Measurements from ENCODE around the gene IQCK. TPM values are rescaled to one million over a fixed set of nuclear protein-coding genes. Genes with fewer than 3 reads are reported as not detected.

Gene IQCK
- total RNA-seq, 2 donors from 2014 or later = 7.5 to 14.4 TPM

GRCh38 chr16:19755268-19755667 is 37.2 kb downstream of the IQCK start:
- DNase-seq (ENCODE audit: low spot score) = no peak
- Histone ChIP-seq H3K27me3 (no peaks in the 10 kb centered on the region), H3K36me3 (no peaks in the 10 kb centered on the region), H3K27ac (peak overlapping the region; percentile 47 to 64), H3K4me1 (peaks cover 0 to 22% of the 10 kb centered on the region in 2 donors), H3K9me3 (no peaks in the 10 kb centered on the region), H3K4me3 (no peak overlapping the region)
- no peak for TF ChIP-seq CTCF (IDR thresholded peaks at IDR 0.05)

GRCh38 chr16:19757026-19757425 is 39.0 kb downstream of the IQCK start:
- no peaks in the 10 kb centered on the region for H3K9me3 ChIP-seq
- no peak for DNase-seq (ENCODE audit: low spot score)
- H3K4me3 ChIP-seq = no peak overlapping the region
- no peaks in the 10 kb centered on the region for H3K36me3 ChIP-seq
- H3K4me1 ChIP-seq = peaks cover 0 to 22% of the 10 kb centered on the region in 2 donors
- TF ChIP-seq CTCF (IDR thresholded peaks at IDR 0.05) = no peak
- H3K27ac ChIP-seq = no peak overlapping the region
- no peaks in the 10 kb centered on the region for H3K27me3 ChIP-seq

- no peaks in the 10 kb centered on the region for H3K27me3 ChIP-seq
- H3K4me1 ChIP-seq = peaks cover 0 to 22% of the 10 kb centered on the region in 2 donors
- TF ChIP-seq CTCF (IDR thresholded peaks at IDR 0.05) = no peak
- DNase-seq (ENCODE audit: low spot score) = no peak
- no peak overlapping the region for H3K4me3 ChIP-seq
- H3K36me3 ChIP-seq = no peaks in the 10 kb centered on the region
- H3K9me3 ChIP-seq = no peaks in the 10 kb centered on the region
- H3K27ac ChIP-seq = no peak overlapping the region
These were observed 39.9 kb downstream of the IQCK start for GRCh38 chr16:19757762-19758595.

GRCh38 chr16:19760356-19761060 is 42.4 kb downstream of the IQCK start:
- Histone ChIP-seq H3K36me3 (no peaks in the 10 kb centered on the region), H3K9me3 (no peaks in the 10 kb centered on the region), H3K4me3 (no peak overlapping the region), H3K27ac (no peak overlapping the region), H3K27me3 (no peaks in the 10 kb centered on the region), H3K4me1 (peaks cover 0 to 7% of the 10 kb centered on the region in 2 donors)
- no peak for TF ChIP-seq CTCF (IDR thresholded peaks at IDR 0.05)
- DNase-seq (ENCODE audit: low spot score) = no peak

- Histone ChIP-seq H3K4me3 (no peak overlapping the region), H3K9me3 (no peaks in the 10 kb centered on the region), H3K36me3 (peaks cover 4% of the 10 kb centered on the region), H3K4me1 (peaks cover 0 to 18% of the 10 kb centered on the region in 2 donors), H3K27me3 (no peaks in the 10 kb centered on the region), H3K27ac (peak overlapping the region in 1 of 2 donors; percentile 25)
- DNase-seq (ENCODE audit: low spot score) = no peak
- TF ChIP-seq CTCF (IDR thresholded peaks at IDR 0.05) = no peak
These were observed 47.9 kb downstream of the IQCK start for GRCh38 chr16:19765860-19766553.

All from right atrium auricular region (tissue), 2 donors.